ENCODE data around the gene ETNK2.

ETNK2 gene

GRCh38 chr1:204142032-204142974 lies 9.5 kb downstream of the ETNK2 start:
- no peaks in the 10 kb centered on the region for H3K4me1 Mint-ChIP-seq
- no peak overlapping the region for H3K27ac Mint-ChIP-seq
- H3K4me3 Mint-ChIP-seq: no peak overlapping the region
- H3K9me3 Mint-ChIP-seq: no peaks in the 10 kb centered on the region
- H3K36me3 Mint-ChIP-seq: peaks cover 4% of the 10 kb centered on the region
- H3K27me3 Mint-ChIP-seq: no peaks in the 10 kb centered on the region

GRCh38 chr1:204141131-204141530 lies 10.7 kb downstream of the ETNK2 start:
- Mint-ChIP-seq H3K9me3 (no peaks in the 10 kb centered on the region), H3K27me3 (no peaks in the 10 kb centered on the region), H3K36me3 (peaks cover 4% of the 10 kb centered on the region), H3K4me3 (no peak overlapping the region), H3K27ac (no peak overlapping the region), H3K4me1 (no peaks in the 10 kb centered on the region)

- H3K4me1 Mint-ChIP-seq: no peaks in the 10 kb centered on the region
- peaks cover 4% of the 10 kb centered on the region for H3K36me3 Mint-ChIP-seq
Observed at GRCh38 chr1:204139952-204140351, 11.9 kb downstream of the ETNK2 start.

DNA sequence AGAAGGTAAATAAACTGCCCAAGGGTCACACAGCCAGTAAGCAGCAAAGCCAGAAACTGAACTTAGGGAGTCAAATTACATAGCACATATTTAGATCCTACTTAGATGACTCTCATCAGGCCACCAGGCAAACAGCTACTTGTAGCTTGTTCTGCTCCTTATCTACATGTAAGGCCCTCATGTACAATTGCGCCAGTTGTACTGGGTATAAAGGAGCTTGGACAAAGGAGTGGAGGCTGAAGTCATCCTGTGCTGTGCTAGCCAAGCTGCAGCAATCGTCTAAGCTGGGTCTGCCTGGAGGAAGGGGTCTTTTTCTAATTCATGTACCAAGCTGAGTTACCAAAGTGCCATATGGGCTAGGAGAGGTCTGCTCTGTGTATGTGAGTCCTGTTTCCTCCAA lies 12.8 kb downstream of the ETNK2 start:
- Mint-ChIP-seq H3K9me3 (no peaks in the 10 kb centered on the region), H3K4me3 (no peak overlapping the region), H3K4me1 (no peaks in the 10 kb centered on the region), H3K36me3 (peaks cover 4% of the 10 kb centered on the region), H3K27me3 (no peaks in the 10 kb centered on the region), H3K27ac (no peak overlapping the region)

More at GRCh38 chr1:204139952-204140351, 11.9 kb downstream of the ETNK2 start:
- H3K9me3 Mint-ChIP-seq: no peaks in the 10 kb centered on the region
- H3K27ac Mint-ChIP-seq: no peak overlapping the region
- no peaks in the 10 kb centered on the region for H3K27me3 Mint-ChIP-seq
- no peak overlapping the region for H3K4me3 Mint-ChIP-seq

DNA sequence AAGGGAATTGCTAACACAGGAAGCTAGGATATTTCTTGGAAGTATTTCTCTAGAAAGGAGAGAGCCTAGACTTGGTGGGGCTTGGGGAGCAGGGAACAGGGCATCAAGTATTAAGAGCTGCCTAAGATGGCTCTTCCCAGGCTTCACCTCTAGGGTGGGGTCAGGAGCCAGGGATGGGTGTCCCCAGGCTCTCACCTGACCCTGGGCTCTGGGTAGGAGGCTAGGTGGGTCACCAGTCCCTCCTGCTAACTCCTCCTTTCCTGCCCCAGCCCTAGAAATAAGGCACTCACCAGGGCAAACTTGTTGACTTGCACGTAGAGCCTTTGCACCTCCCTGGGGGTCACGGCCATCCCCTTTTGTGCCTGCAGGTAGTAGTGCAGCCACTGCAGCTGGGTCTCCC lies 15.0 kb downstream of the ETNK2 start:
- H3K9me3 Mint-ChIP-seq: no peaks in the 10 kb centered on the region
- H3K4me3 Mint-ChIP-seq: no peak overlapping the region
- no peaks in the 10 kb centered on the region for H3K27me3 Mint-ChIP-seq
- peaks cover 4% of the 10 kb centered on the region for H3K36me3 Mint-ChIP-seq
- no peaks in the 10 kb centered on the region for H3K4me1 Mint-ChIP-seq
- H3K27ac Mint-ChIP-seq: no peak overlapping the region

- Mint-ChIP-seq H3K27ac (no peak overlapping the region), H3K36me3 (peaks cover 2% of the 10 kb centered on the region), H3K9me3 (no peaks in the 10 kb centered on the region)
Observed at GRCh38 chr1:204134103-204134502, 17.7 kb downstream of the ETNK2 start.

GRCh38 chr1:204132718-204133117 lies 19.1 kb downstream of the ETNK2 start:
- Mint-ChIP-seq H3K4me3 (no peak overlapping the region), H3K36me3 (no peaks in the 10 kb centered on the region), H3K4me1 (peaks cover 12% of the 10 kb centered on the region), H3K27me3 (no peaks in the 10 kb centered on the region), H3K9me3 (no peaks in the 10 kb centered on the region), H3K27ac (no peak overlapping the region)

More at GRCh38 chr1:204134103-204134502, 17.7 kb downstream of the ETNK2 start:
- peaks cover 4% of the 10 kb centered on the region for H3K4me1 Mint-ChIP-seq
- H3K4me3 Mint-ChIP-seq: no peak overlapping the region
- no peaks in the 10 kb centered on the region for H3K27me3 Mint-ChIP-seq

DNA sequence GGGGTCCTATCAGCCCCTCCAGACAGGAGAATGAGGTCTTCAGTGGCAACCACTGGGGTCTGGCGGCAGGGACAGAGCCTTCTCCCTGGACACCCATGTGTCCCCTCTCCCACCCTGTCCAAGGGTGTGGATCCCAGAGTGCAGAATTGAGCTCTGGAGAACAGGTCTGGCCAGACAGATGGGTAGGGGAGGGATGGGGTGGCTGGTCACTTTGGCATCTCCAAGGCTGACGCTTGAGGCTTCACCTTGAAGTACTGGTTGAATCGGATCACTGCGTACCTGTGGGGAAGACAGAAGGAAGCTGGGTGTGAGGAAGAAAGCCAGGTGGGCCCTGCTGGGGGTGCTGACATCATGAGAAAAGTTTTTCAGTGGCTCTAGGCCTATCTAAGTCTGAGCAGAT lies 19.9 kb downstream of the ETNK2 start:
- no peaks in the 10 kb centered on the region for H3K9me3 Mint-ChIP-seq
- H3K4me3 Mint-ChIP-seq: no peak overlapping the region
- H3K27ac Mint-ChIP-seq: no peak overlapping the region
- H3K27me3 Mint-ChIP-seq: no peaks in the 10 kb centered on the region
- H3K4me1 Mint-ChIP-seq: peaks cover 12% of the 10 kb centered on the region
- no peaks in the 10 kb centered on the region for H3K36me3 Mint-ChIP-seq

DNA sequence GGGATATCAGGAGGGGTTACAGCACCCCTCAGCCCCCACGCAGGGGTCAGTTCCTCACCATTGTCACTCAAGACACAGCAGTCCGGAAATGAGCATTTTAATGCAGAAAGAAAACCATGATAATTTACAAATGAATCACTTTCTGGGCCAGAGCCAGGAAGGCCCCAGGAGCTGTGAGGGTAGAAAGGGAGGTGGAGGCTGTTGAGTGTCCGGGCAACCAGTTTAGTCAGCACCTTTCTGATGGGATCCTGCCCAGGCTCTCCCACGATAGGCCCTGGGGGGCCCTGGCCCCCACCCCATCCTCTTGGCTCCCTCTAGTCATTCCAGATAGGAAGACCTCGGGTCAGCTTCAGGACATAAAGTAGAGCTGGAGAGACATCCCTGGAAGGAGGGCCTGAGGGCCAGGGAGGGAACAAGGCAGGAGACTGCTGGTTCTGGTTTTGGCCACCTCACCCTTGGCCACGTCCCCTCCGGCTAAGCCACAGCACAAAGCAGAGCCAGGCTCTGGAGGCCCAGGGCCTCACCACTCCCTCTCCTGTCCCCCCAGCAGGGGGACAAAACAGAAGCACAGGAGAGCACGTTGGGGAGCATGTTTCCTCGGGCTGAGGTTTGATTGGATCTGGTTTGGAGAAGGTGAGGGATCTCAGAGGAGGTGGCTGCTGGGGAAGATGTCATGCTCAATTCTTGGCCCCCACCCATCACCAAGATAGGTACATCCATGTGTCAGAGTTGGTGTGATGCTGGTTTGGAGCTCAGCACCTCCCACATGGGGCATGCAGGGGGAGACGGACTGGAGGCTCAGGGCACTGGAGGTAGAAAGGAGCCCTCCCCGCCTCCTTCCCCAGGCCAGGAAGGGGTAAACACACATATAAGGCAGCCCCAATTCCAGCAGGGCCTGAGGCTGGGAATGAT lies 20.6 kb downstream of the ETNK2 start:
- Mint-ChIP-seq H3K27me3 (no peaks in the 10 kb centered on the region), H3K4me3 (no peak overlapping the region), H3K27ac (no peak overlapping the region), H3K36me3 (no peaks in the 10 kb centered on the region), H3K4me1 (peaks cover 12% of the 10 kb centered on the region), H3K9me3 (no peaks in the 10 kb centered on the region)

DNA sequence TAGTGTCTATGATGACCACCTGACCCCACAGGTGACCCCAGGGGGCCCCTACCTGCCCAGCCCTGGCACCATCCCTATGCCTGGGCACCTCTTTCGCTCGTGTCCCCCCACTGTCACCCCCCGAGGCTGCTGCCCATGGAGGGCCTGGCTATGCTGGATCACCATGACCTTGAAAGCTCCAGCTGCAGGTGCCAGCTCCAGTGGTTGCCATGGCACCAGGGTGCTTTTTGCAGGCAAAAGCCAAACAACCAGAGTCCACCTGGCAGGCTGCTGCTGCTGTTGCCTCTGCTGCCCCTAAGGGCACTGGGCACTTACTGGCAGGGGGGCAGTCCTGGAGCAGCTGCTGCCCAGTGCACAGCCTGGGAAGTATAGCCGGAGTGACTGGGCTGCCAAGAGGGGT lies 21.7 kb downstream of the ETNK2 start:
- H3K4me3 Mint-ChIP-seq: no peak overlapping the region
- H3K27ac Mint-ChIP-seq: no peak overlapping the region
- H3K9me3 Mint-ChIP-seq: no peaks in the 10 kb centered on the region
- H3K4me1 Mint-ChIP-seq: peaks cover 12% of the 10 kb centered on the region
- no peaks in the 10 kb centered on the region for H3K36me3 Mint-ChIP-seq
- no peaks in the 10 kb centered on the region for H3K27me3 Mint-ChIP-seq

DNA sequence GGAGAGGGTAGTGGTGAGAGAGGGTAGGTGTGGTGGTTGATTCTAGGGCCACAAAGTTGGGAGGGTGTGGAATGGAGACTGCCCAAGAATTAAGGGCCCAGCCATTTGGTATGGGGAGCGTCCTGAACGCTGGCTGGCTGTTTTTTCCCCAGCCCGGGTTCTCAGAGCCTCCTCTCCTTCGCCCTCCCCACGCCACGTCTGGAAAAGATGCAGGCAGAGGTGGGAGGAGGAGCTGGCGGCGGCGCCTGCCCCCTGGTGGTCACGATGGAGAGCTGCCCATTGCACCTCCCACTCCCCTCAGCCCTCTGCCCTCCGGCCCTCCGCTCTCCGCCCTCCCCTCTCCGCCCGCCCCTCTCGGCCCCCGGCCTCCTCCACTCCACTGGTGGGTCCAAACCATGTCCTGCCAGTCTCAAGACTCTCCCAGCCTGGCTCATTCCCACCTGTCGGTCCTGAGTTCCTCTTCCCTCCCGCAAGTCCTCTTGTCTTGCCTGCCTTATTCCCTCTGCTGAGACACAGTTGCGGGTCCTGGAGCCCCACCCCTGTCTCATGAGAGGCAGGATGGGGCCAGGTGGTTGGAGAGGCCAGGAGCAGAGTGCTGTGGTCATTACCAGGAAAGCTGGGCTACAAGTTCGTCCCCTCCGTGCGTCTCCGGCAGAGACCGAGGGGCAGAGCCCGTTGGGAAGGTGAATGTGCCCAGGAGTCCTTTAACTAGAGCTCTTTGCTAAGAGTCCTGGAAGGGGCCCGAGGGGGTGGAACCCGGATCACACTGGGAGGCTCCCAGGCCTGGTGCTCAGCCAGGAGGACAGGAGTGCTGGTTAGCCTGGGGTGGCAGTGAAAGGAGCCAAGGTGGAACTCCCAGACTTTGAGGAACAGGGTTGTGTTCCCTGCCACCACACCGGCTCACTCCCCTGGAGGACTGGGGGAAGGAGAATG lies 22.6 kb downstream of the ETNK2 start:
- Mint-ChIP-seq H3K36me3 (no peaks in the 10 kb centered on the region), H3K27ac (no peak overlapping the region), H3K9me3 (no peaks in the 10 kb centered on the region), H3K4me1 (peaks cover 12% of the 10 kb centered on the region), H3K4me3 (no peak overlapping the region), H3K27me3 (no peaks in the 10 kb centered on the region)

- Mint-ChIP-seq H3K4me1 (peaks cover 12% of the 10 kb centered on the region), H3K27ac (no peak overlapping the region), H3K36me3 (no peaks in the 10 kb centered on the region), H3K27me3 (no peaks in the 10 kb centered on the region), H3K4me3 (no peak overlapping the region), H3K9me3 (no peaks in the 10 kb centered on the region)
Observed at GRCh38 chr1:204128464-204128963, 23.3 kb downstream of the ETNK2 start.

DNA sequence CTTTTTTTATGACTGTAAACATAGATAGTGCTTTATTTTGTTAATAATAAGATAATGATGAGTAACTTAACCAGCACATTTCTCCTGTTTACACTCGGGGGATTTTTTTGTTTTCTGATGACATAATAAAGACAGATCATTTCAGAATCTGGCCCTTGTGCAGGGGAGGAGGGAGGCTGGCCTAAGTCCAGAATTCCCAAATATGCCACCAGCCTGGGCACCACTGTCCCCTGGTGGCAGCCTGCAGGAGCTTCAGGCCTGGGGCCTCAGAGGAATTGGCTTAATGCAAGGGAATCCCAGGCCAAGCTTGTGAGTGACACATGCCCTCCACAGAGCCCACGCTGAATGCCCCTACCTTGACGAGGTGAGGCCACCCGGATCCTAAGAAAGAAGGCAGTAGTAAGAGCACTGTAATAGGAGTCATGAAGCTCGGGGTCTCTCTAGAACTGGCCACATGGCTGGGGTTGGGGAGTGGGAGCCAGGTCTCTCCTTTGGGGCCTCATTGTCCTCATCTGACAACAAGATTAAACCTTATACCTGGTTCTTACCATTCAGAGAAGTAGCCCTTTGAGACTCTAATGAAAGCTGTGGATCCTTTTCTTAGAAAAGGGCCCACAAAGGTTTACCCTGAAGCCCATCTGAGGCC lies 24.1 kb downstream of the ETNK2 start:
- H3K4me3 Mint-ChIP-seq: no peak overlapping the region
- no peaks in the 10 kb centered on the region for H3K27me3 Mint-ChIP-seq
- H3K9me3 Mint-ChIP-seq: no peaks in the 10 kb centered on the region
- H3K36me3 Mint-ChIP-seq: no peaks in the 10 kb centered on the region
- no peak overlapping the region for H3K27ac Mint-ChIP-seq
- H3K4me1 Mint-ChIP-seq: peaks cover 12% of the 10 kb centered on the region

DNA sequence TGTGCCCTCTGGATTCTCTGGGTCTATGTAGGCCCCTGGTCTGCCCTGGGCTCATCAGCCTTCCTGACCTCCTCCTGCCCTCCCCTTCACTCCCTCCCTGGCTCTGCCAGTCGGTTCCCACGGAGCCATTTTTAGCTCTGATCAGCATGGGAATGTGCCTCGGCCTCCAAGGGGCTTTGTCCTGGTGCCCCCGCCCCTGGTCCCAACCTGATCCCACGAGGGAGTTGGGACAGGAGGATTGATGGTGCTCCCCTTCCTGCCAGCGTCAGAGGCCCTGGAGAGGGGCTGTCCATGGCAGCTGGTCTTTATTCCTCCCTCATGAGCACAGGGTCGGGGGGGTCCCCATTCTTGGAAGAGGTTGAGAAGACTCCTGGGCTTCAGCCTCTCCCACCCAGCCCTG lies 24.9 kb downstream of the ETNK2 start:
- Mint-ChIP-seq H3K4me1 (peaks cover 12% of the 10 kb centered on the region), H3K9me3 (no peaks in the 10 kb centered on the region), H3K27me3 (no peaks in the 10 kb centered on the region), H3K4me3 (no peak overlapping the region), H3K27ac (no peak overlapping the region), H3K36me3 (no peaks in the 10 kb centered on the region)

All from activated naive CD4-positive, alpha-beta T cell treated with anti-CD3 and anti-CD28 coated beads, Interleukin-2, amount 50 U/mL, for 24 hours (primary cell).